OCI-LY1 (cell line): Measurements from ENCODE around the gene GJC3.

Experiments used
- CTCF ChIP-seq: fragments of 200-600 bp; sonication (generic), shearing (Covaris generic); IDR thresholded peaks from 2 replicates; pipeline ENCODE4 v1.5.1; 2017; ENCODE audit warnings: mild to moderate bottlenecking, antibody characterized with exemption, low read length, moderate library complexity, mixed read lengths
- EZH2 ChIP-seq: fragments of 200-600 bp; sonication (generic), shearing (Covaris generic); IDR thresholded peaks from 2 replicates; pipeline ENCODE4 v1.8.0; 2017; ENCODE audit warnings: borderline replicate concordance, mixed run types, mild to moderate bottlenecking, antibody characterized with exemption, low read length, moderate library complexity, mixed read lengths

- TF ChIP-seq CTCF (no peak), EZH2 (no peak)
These were observed 24.2 kb upstream of the GJC3 start for GRCh38 chr7:99953649-99954048.
